HG02852 (cell line): ENCODE data around the gene ASTN1.

Experiments
- ATAC-seq: cut with Tn5 transposase; IDR thresholded peaks from one replicate; pipeline ENCODE4 v1.9.1; 2021; ENCODE audit warnings: mild to moderate bottlenecking, moderate library complexity; ENCODE audit not compliant: unreplicated experiment

ASTN1 gene

DNA sequence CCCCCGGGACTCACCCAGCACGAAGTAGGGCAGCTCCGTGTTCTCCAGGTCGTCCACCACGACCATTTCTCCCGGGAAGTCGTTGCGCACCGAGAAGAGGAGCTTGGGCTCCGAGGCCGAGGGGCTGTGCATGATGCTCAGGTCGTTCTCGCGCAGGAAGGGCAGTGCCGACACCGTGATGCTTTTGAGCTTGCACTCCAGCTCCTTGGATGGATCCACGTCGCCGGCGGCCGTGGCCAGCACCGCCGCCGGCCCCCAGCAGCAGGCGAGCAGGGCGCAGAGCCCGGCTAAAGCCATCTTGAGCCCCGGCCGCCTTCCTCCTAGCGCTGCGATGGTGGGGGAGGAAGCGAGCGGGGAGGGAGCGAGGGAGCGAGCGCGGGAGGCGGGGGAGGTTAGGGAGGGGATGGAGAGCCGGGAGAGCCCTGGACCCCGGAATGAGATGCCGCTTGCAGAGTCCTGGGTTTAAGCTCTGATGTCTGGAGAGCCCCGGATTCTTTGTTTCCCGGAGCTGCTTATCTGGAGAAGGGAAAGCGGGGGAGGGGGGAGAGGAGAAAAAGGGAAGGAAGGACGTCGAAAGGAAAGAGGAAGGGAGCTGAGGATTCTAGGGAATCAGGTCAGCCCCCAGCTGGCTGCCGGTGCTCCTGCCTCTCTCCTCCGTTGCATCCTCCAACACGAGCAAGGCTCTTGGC is at the start of gene ASTN1:
Gene ASTN1 (minus strand): TSS at position 333 of the 689 bp plus-strand sequence. CDS start 36 bp downstream, at position 297.
- ATAC-seq, result no peak

DNA sequence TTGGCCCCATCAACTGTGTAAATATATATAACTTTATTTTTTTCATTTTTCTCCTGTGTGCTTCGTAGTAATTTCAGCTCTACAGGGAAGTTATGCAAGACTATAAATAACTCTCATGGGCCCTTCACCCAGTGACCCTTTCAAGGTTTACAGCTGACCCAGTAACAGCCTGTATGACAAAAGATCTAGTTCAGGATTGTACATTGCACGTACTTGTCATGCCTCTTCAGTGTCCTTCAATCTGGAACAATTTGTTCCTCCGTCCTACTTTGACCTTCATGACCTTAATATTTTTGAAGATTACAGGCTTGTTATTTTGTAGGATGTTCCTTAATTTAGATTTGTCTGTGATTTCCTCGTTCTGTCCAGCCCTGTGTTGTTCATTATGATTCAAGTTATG is 46.7 kb upstream of the ASTN1 start:
- no peak for ATAC-seq

GRCh38 chr1:177210071-177210470 is 45.6 kb upstream of the ASTN1 start:
- ATAC-seq, result no peak

DNA sequence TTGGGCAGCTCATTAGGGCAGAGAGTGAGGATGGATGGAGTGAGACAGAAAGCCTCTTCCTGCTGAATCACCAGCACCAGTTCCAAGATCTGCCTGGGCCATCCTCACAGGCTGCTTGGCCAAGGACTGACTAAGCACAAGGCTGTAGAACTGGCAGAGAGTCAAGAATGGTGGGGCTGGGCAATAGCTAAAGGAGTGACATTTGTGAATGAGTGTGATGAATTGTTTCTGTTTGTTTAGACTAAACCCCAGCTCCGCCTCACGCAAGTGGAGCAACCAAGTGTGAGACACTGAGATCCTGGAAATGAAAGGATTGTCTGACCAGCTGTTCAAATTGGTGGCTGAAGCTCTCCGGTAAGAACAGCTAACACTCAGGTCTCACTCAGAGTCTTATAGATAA is 44.8 kb upstream of the ASTN1 start:
- ATAC-seq, result no peak

DNA sequence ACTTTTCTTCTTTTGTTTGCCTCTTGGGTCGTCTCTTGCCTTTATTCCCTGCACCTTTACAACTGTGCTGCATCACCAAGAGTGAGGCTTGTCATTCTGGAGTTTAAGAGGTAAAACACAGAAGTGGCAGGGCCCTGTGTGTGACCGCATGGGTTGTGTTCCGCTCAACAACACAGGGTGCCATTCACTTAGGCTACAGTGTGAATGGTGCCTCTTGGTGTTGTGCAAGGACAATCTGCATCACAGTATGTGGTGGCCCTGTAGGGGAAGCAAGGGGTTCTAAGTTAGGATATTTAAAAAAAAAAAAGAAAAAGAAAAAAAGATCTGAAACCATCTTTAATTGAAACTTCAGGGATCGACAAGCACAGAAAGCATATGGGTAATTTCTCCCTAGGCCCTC is 44.4 kb upstream of the ASTN1 start:
- no peak for ATAC-seq

DNA sequence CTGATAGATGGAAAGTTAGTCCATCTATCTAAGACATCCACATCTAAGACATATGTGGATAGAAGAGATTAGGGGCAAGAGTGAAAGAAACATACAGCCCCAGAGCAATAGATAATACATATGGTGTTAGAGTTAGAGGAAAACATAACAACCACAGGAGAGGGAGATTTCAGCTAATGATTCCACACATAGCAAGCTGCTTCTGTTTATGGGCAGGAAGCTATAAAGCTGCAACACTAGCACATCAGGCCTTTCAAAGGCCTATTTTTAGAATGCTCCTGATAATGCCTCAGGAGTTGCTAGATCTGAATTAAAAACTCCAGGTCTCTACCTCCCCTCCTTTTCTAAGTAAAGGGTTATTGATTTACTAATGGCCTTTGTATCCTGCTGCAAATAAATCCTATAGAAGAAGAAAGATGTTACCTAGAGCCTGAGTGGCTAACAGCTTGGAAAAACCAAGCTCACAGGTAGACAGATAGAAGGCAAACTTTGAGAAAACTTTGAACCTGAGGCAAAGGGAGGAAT is 42.4 kb upstream of the ASTN1 start:
- no peak for ATAC-seq

- no peak for ATAC-seq
Observed at GRCh38 chr1:177200290-177200689, 35.8 kb upstream of the ASTN1 start.

DNA sequence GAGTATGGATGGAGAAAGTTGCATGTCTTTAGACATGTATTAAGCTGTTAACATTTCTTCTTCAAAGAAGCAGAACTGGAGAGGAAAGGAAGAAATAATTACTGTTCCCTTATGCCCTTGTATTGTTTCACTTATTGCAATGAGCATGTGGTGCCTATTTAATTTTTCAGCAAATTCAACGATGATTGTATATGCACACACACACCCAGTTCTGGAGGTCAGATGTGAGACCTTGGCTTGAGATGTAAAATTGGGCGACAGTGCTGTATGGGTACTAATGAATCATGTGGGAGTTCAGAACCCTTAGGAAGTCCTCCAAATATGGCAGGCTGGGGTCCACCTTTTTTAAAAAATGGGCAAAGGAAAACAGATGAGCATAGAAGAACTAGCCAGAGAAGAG is 33.7 kb upstream of the ASTN1 start:
- no peak for ATAC-seq

DNA sequence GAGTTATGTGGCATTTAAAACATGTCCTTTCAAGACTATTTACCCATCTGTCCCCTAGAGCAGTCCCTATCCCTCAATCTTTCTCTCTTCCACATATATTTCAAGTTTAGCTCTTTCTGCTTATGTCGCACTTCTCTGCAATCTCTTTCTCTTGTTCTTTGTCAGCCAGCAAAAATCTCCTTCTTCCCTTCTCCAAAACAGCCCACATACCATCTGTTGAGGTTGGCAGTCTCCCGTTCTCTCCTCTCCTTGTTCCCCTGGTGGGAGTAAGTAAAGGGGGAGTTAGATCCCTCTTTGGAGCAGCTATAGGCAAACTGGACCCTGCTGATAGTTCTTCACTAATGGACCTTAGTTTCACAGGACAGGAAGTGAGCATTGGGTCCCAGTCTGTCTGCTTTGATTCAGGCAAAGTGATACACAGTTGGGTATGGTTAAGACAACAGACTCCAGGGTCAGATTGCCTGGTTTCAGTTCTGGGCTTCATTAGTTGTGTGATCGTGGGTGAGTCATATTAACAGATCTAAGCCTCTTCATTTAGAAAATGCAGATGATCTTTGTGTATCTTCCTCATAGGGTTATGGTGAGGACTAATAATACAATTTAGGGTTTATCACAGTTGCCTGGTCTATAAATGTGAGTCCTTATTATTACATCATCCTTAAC is 25.9 kb upstream of the ASTN1 start:
- no peak for ATAC-seq

- ATAC-seq, result no peak
Observed at GRCh38 chr1:177186639-177187038, 22.1 kb upstream of the ASTN1 start.

- ATAC-seq, result no peak
Observed at GRCh38 chr1:177185209-177185608, 20.7 kb upstream of the ASTN1 start.

- ATAC-seq, result no peak
Observed at GRCh38 chr1:177183836-177184235, 19.3 kb upstream of the ASTN1 start.

DNA sequence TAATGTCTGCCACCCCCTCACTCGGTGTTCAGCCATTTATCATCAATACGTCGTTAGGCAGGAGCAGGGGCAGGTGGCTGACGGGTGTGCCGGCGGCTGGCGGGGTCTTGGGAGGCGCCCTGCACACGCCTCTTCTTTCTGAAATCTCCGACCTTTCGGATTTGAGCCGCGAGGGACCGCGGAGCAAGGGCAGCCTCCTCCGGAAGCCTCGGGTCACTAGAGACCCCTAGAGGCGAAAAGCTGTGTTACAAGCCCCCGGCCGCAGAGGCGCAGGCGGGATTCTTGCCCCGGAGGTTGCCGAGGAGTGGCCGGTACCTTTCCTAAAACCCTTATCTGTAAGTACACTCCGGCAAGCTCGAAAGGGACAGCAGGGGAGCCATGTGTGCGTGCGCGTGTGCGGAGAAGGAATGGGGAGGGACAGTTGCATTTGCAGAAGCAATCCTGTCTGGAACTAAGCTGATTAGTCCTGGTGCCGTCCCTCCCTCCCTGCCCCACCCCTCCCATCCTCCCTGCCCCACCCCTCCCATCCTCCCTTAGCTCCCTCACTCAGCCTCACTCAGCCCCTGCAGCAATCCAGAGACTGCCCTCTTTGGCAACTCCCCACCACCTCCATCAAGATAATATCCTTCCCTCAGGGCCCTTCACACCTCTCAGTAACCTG is 17.2 kb upstream of the ASTN1 start:
- ATAC-seq, result peak; percentile 97

GRCh38 chr1:177181280-177181630 is 16.7 kb upstream of the ASTN1 start:
- peak; percentile 19 for ATAC-seq

GRCh38 chr1:177174921-177175634 is 10.6 kb upstream of the ASTN1 start:
- ATAC-seq, result no peak

DNA sequence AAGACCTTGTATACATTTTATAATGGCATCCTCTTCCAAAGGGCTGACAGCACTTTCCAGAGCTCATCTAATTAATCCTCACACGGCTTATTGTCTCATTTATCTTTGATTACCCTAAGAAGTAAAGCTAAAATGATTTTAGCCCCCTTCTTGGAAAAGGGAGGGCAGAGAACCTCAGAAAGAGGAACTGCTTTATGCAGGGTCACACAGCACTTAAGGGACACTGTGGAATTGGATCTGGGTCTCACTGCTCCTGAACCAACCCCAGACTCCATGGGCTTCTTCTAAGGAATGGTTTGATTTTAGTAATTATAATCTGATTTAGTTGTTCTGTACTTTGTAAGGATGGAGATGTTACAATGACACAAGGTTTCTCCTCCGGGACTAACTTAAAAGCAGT is 9.5 kb upstream of the ASTN1 start:
- no peak for ATAC-seq

- no peak for ATAC-seq
Observed at GRCh38 chr1:177172866-177173265, 8.4 kb upstream of the ASTN1 start.

DNA sequence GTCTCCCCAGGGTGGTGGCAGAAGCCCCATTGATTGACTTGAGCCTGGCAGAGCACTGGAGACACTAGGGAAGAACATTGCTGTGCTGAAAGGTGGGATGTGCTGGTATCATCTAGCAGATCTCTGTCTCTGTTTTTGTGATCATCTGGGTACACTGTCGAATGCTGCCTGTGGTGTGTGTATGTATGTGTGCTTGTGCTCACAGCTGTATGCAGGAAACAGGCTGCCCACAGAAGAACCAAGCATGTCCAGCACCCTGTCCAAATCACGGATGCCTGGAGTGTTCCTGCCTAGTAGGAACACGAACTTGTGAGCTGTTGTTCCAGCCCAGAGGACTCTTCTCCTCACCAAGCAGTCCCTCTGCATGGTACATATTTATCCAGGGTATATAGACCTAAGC is 7.8 kb upstream of the ASTN1 start:
- no peak for ATAC-seq

DNA sequence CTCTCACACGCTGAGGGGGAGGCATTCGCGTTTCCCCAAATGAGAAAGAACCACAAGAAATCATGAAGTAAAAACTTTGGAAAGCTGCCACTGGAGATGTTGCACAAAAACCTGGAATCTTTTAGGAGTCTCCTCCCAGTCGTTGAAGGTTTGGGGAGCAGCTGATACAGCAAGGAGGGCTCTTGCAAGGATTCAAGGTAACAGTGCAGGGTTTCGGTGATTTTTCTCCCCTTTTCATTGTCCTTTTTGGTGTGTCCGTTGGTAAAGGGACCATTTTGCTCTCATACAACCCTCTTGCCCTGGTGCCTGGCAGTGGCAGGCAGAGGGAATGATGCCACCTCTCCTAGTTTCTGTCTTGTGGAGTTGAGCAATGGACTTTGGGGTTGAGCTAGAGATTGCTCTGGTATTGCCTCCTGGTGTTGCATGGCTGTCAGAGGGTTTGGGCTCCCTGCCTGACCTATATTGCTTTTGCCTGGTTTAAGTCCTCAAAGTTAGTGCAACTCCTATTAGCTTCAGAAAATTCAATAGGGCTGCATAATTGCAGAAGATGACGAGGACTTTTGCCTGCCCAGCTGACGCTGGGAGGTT is 7.1 kb upstream of the ASTN1 start:
- ATAC-seq, result no peak

- ATAC-seq, result no peak
Observed at GRCh38 chr1:177170756-177171535, 6.4 kb upstream of the ASTN1 start, which contains the start of gene BRINP2. TSS of gene BRINP2 (plus strand) at chr1:177170958. CDS start at chr1:177229877, 58,919 bp downstream.
